HG03442 (cell line): ENCODE data around the gene NHLH2.

Experiments used
- ATAC-seq: cut with Tn5 transposase; IDR thresholded peaks from one replicate; pipeline ENCODE4 v1.9.1; 2021; ENCODE audit warnings: mild to moderate bottlenecking, moderate library complexity; ENCODE audit not compliant: unreplicated experiment

Gene NHLH2

GRCh38 chr1:115840605-115841460 is at the start of gene NHLH2:
NHLH2 (minus strand) TSS chr1:115841126; CDS start chr1:115838372, 2,754 bp downstream.
- ATAC-seq, result no peak

- no peak for ATAC-seq
Observed at GRCh38 chr1:115890580-115890979, 49.7 kb upstream of the NHLH2 start.

GRCh38 chr1:115888976-115889375 is 48.0 kb upstream of the NHLH2 start:
- ATAC-seq, result no peak

GRCh38 chr1:115882913-115883902 is 42.3 kb upstream of the NHLH2 start:
- ATAC-seq, result no peak

- ATAC-seq, result no peak
Observed at GRCh38 chr1:115880981-115881672, 40.2 kb upstream of the NHLH2 start.

GRCh38 chr1:115879977-115880376 is 39.1 kb upstream of the NHLH2 start:
- ATAC-seq, result no peak

GRCh38 chr1:115877511-115877910 is 36.6 kb upstream of the NHLH2 start:
- ATAC-seq, result no peak

GRCh38 chr1:115874904-115875303 is 34.0 kb upstream of the NHLH2 start:
- ATAC-seq, result no peak

- ATAC-seq, result no peak
Observed at GRCh38 chr1:115874497-115874896, 33.6 kb upstream of the NHLH2 start.

GRCh38 chr1:115873184-115873583 is 32.3 kb upstream of the NHLH2 start:
- ATAC-seq, result no peak

GRCh38 chr1:115869064-115869463 is 28.1 kb upstream of the NHLH2 start:
- ATAC-seq, result no peak

- no peak for ATAC-seq
Observed at GRCh38 chr1:115867216-115867615, 26.3 kb upstream of the NHLH2 start.

- ATAC-seq, result no peak
Observed at GRCh38 chr1:115865704-115866380, 24.9 kb upstream of the NHLH2 start.

GRCh38 chr1:115862403-115862802 is 21.5 kb upstream of the NHLH2 start:
- no peak for ATAC-seq

- no peak for ATAC-seq
Observed at GRCh38 chr1:115854005-115854404, 13.1 kb upstream of the NHLH2 start.

GRCh38 chr1:115850937-115851336 is 10.0 kb upstream of the NHLH2 start:
- no peak for ATAC-seq

GRCh38 chr1:115847787-115848186 is 6.9 kb upstream of the NHLH2 start:
- ATAC-seq, result no peak

GRCh38 chr1:115842948-115843347 is 2.0 kb upstream of the NHLH2 start:
- no peak for ATAC-seq

- ATAC-seq, result no peak
Observed at GRCh38 chr1:115839679-115840237, 1.2 kb downstream of the NHLH2 start.

- no peak for ATAC-seq
Observed at GRCh38 chr1:115839029-115839678, 1.8 kb downstream of the NHLH2 start.
